Uterus (tissue), 4 donors: ENCODE measurements around the gene SP2. TPM values are rescaled to one million over a fixed set of nuclear protein-coding genes. Genes with fewer than 3 reads are reported as not detected.

Source experiments
- DNase-seq, 2 donors: peaks; one replicate each; pipeline ENCODE4 v3.0.0-alpha.2; 2019 to 2020
- H3K27ac ChIP-seq, 2 donors: fragments of 200-600 bp; sonication (generic); 1 replicate in 1 of 2; 2 replicates in 1 of 2; pipeline ENCODE4 v1.5.1; 2016 to 2018
- H3K27me3 ChIP-seq, 2 donors: fragments of 200-600 bp; sonication (generic); one replicate each; pipeline ENCODE4 v1.5.1; 2018 to 2019; ENCODE audit warnings: control low read depth in 1 of 2
- H3K36me3 ChIP-seq, 2 donors: fragments of 200-600 bp; sonication (generic); one replicate each; pipeline ENCODE4 v1.5.1; 2019; ENCODE audit warnings: control low read depth in 1 of 2
- H3K4me1 ChIP-seq, 2 donors: fragments of 200-600 bp; sonication (generic); one replicate each; pipeline ENCODE4 v1.5.1; 2018 to 2019; ENCODE audit warnings: control low read depth in 1 of 2
- H3K4me3 ChIP-seq, 2 donors: fragments of 200-600 bp; sonication (generic); 1 replicate in 1 of 2; 2 replicates in 1 of 2; pipeline ENCODE4 v1.5.1; 2018 to 2019; ENCODE audit warnings: mild to moderate bottlenecking in 1 of 2
- H3K9me3 ChIP-seq, 2 donors: fragments of 200-600 bp; sonication (generic); one replicate each; pipeline ENCODE4 v1.5.1; 2019; ENCODE audit warnings: control low read depth in 1 of 2
- CTCF ChIP-seq, 4 experiments: fragments of 200-600 bp in 2 of 4; fragments of 450-650 bp in 2 of 4; sonication (generic) in 2 of 4; IDR thresholded peaks; one replicate each; pipeline ENCODE4 v1.5.1; 2016 to 2019; ENCODE audit warnings: antibody characterized with exemption in 4 of 4, mild to moderate bottlenecking in 2 of 4, moderate library complexity in 1 of 4
- POLR2A ChIP-seq, 2 donors: fragments of 450-650 bp; IDR thresholded peaks; one replicate each; pipeline ENCODE4 v1.6.1; 2016; ENCODE audit warnings: antibody characterized with exemption in 2 of 2, mild to moderate bottlenecking in 1 of 2, moderate library complexity in 1 of 2
- intact Hi-C: fragments of 100-400 bp; cut with DNase I; formaldehyde crosslinking; loops from one replicate; pipeline ENCODE4 v1.15.1; 2023; ENCODE audit warnings: low total_unique reads
- total RNA-seq, 4 donors: library from RNA; depleted of rRNA in 3 of 4; stranded (reverse); fragments of >200 nt in 3 of 4; gene quantifications; one replicate each; pipeline versions ENCODE4 v1.1.0 to v1.2.4, GENCODE V29; 2014 to 2023
- donor health status: DM: yes; HTN: yes; CAD: no.

The SP2 gene
- total RNA-seq, 4 donors from 2014 or later, result 0.88 to 18.7 (median 1.3) TPM

DNA sequence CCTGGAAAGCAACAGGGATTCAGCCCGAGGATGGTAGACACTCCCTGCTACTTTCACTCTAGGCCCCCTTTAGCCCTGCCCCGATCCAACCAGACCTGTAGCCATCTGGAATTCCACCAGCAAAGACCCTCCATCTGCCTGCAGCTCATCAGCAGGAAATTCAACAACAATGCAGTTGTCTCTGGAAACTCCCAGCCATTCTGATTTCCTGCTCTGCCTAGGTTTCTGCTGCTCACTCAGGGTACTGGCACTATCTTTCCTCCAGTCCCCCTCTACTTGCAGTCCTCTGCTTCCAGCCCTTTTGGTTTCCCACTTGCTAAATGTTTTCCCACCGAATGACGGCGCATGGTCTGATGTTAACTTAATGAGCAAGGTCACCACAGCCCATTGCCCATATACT is 42.4 kb upstream of the SP2 start:
- DNase-seq, result no peak
- intact Hi-C loops, result no loop called here
- H3K27ac ChIP-seq, result no peak overlapping the region
- TF ChIP-seq CTCF (IDR thresholded peaks at IDR 0.05), result no peak
- TF ChIP-seq POLR2A (IDR thresholded peaks at IDR 0.05), result no peak
- no peaks in the 10 kb centered on the region for H3K9me3 ChIP-seq
- H3K4me3 ChIP-seq, result no peak overlapping the region
- H3K27me3 ChIP-seq, result peaks cover 23 to 44% of the 10 kb centered on the region in 2 donors
- peaks cover 0 to 8% of the 10 kb centered on the region in 2 donors for H3K4me1 ChIP-seq
- H3K36me3 ChIP-seq, result no peaks in the 10 kb centered on the region

GRCh38 chr17:47855737-47856136 is 40.3 kb upstream of the SP2 start:
- Histone ChIP-seq H3K27me3 (peaks cover 23 to 47% of the 10 kb centered on the region in 2 donors), H3K36me3 (no peaks in the 10 kb centered on the region), H3K9me3 (no peaks in the 10 kb centered on the region), H3K4me1 (peaks cover 0 to 7% of the 10 kb centered on the region in 2 donors), H3K27ac (no peak overlapping the region), H3K4me3 (no peak overlapping the region)
- no peak for DNase-seq
- intact Hi-C loops, result no loop called here
- TF ChIP-seq CTCF (IDR thresholded peaks at IDR 0.05) (no peak), POLR2A (IDR thresholded peaks at IDR 0.05) (no peak)

GRCh38 chr17:47856830-47857229 is 39.2 kb upstream of the SP2 start:
- Histone ChIP-seq H3K4me3 (no peak overlapping the region), H3K36me3 (no peaks in the 10 kb centered on the region), H3K27ac (no peak overlapping the region), H3K9me3 (no peaks in the 10 kb centered on the region), H3K27me3 (peaks cover 17 to 43% of the 10 kb centered on the region in 2 donors), H3K4me1 (no peaks in the 10 kb centered on the region)
- intact Hi-C loops, result no loop called here
- no peak for DNase-seq
- TF ChIP-seq POLR2A (IDR thresholded peaks at IDR 0.05), result no peak
- TF ChIP-seq CTCF (IDR thresholded peaks at IDR 0.05), result no peak

DNA sequence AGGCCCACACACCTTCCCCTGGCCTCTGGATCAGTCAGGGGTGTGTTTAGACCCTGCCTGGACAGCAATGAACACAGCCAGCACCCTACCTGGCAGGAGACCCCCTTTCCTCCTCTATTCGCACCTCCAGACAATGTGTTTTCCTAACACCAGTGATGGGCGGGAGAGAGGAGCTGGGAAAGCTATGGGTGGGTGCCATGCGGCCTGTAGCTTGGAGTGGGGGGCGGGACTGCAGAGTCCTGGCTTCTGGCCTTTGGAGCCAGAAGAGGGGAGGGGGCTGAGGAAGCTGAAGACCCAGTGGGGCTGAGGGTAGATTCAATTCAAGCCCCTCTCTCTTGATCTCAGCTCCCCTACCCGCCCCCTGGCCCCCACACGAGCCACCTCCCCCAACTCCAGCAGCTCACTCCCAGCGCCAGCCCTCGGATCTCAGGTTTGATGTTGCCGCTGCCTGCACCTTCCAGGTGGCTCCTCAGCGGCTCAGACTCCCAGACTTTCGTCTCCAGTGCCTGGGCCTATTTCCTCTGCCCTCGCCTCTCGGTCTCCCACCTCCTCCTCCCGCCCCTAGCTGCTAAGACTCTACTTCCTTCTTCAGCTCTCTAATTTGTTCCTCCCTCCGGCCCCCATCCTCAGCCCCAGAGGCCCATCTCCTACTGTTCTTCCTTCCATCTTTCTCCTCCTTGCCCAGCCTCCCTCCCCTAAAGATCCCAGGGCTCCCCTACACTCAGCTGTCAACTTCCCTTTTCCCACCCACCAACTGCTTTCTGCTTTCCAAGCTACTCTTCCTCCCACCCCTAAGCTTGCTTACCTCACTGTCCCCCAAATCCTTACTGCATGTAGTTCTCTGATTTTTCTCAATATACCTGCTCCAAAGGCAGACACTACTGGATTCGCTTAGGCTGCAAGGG is 38.2 kb upstream of the SP2 start:
- H3K27me3 ChIP-seq, result peaks cover 7 to 33% of the 10 kb centered on the region in 2 donors
- intact Hi-C loops, result no loop called here
- no peak for DNase-seq
- no peak for TF ChIP-seq CTCF (IDR thresholded peaks at IDR 0.05)
- no peak for TF ChIP-seq POLR2A (IDR thresholded peaks at IDR 0.05)
- no peaks in the 10 kb centered on the region for H3K4me1 ChIP-seq
- H3K36me3 ChIP-seq, result no peaks in the 10 kb centered on the region
- H3K4me3 ChIP-seq, result no peak overlapping the region
- H3K9me3 ChIP-seq, result no peaks in the 10 kb centered on the region
- H3K27ac ChIP-seq, result no peak overlapping the region

DNA sequence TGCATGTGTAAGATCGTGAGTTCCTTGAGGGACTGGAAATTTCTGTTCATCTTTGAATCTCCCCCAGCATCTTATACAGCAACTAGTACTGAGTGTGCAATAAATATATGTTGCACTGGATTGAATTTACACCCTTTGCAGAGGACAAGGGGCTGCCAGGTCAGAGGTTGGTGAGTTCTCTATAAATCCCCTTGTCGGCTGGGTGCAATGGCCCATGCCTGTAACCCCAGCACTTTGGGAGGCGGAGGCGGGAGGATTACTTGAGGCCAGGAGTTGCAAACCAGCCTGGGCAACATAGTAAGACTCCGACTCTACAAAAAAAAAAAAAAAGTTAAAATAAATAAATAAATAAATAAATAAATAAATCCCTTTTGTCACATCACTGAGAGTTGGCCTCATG is 35.6 kb upstream of the SP2 start:
- H3K9me3 ChIP-seq, result no peaks in the 10 kb centered on the region
- no peak overlapping the region for H3K4me3 ChIP-seq
- peaks cover 0 to 8% of the 10 kb centered on the region in 2 donors for H3K27me3 ChIP-seq
- H3K4me1 ChIP-seq, result no peaks in the 10 kb centered on the region
- no peaks in the 10 kb centered on the region for H3K36me3 ChIP-seq
- TF ChIP-seq POLR2A (IDR thresholded peaks at IDR 0.05) (no peak), CTCF (IDR thresholded peaks at IDR 0.05) (no peak)
- no peak overlapping the region for H3K27ac ChIP-seq
- intact Hi-C loops, result no loop called here
- DNase-seq, result no peak
